ENCODE measurements around the gene CKMT1B.
"Not testable (repeated sequence)": the region's sequence is repeated elsewhere in the genome, so short reads cannot be mapped to it uniquely, and the experiment has no call there.

The CKMT1B gene

GRCh38 chr15:43593328-43594190 is at the start of gene CKMT1B:
CKMT1B (plus strand) TSS chr15:43594027; CDS start chr15:43594219, 192 bp downstream.
- DNase-seq (ENCODE audit: low spot score): not testable (repeated sequence)

GRCh38 chr15:43544266-43544665 is 49.6 kb upstream of the CKMT1B start:
- DNase-seq (ENCODE audit: low spot score): no peak

- DNase-seq (ENCODE audit: low spot score): no peak
These were observed 48.4 kb upstream of the CKMT1B start for GRCh38 chr15:43545426-43545825.

DNA sequence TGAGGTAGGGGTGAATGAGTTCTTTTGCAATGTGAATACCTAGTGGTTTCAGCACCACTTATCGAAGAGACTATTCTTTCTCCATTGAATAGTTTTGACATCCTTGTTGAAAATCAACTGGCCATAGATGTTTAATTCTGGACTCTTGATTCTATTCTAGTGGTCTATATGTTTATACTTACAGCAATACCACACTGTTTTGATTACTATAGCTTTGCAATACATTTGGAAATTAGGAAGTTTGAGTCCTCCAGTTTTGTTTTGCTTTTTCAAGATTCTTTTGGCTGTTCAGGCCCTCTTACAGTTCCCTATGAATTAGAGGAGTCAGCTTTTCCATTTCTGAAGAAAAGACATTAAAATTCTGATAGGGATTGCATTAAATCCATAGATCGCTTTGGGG is 46.3 kb upstream of the CKMT1B start:
- DNase-seq (ENCODE audit: low spot score): no peak

DNA sequence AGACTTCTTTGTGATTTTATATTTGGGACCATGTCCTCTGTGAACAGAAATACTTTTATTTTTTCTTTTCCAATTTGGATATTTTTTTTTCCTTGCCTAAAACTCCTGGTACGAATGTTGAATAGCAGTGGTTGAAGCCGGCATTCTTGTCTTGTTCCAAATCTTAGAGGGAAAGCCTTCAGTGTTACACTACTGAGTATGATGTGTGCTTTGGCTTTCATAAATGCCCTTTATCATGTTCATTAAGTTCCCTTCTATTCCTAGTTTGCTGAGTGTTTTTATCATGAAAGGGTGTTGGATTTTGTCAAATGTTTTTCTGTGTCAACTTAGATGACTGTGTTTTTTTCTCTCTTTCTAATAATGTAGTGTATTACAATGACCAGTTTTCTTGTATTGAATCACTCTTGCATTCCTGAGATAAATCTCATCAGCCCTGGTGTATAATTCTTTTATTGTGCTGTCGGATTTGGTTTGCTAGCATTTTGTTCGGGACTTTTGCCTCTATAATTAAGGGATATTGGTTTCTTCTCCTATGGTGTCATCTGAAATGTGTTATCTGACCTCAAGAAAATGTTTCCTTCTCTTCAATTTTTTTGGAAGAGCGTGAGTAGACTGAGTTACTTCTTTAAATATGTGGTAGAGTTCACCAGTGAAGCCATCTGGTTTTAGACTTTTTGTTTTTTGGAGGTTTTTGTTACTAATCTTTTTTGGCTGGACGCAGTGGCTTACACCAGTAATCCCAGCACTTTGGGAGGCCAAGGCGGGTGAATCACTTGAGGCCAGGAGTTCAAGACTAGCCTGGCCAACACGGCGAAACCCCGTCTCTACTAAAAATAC is 43.1 kb upstream of the CKMT1B start:
- DNase-seq (ENCODE audit: low spot score): no peak

DNA sequence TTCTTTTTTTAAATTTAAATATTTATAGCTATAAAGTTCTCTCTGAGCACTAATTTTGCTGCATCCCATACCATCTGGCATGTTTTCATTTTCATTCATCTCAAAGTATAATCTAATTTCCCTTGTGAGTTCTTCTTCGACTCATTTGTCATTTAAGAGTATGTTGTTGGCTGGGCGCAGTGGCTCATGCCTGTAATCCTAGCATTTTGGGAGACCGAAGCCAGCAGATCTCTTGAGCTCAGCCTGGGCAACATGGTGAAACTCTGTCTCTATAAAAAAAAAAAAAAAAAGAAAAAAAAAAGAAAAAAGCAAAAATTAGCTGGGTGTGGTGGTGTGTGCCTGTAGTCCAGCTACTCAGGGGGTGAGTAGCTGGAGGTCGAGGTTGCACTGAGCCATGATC is 41.6 kb upstream of the CKMT1B start:
- DNase-seq (ENCODE audit: low spot score): no peak

- no peak for DNase-seq (ENCODE audit: low spot score)
These were observed 40.8 kb upstream of the CKMT1B start for GRCh38 chr15:43552986-43553385.

DNA sequence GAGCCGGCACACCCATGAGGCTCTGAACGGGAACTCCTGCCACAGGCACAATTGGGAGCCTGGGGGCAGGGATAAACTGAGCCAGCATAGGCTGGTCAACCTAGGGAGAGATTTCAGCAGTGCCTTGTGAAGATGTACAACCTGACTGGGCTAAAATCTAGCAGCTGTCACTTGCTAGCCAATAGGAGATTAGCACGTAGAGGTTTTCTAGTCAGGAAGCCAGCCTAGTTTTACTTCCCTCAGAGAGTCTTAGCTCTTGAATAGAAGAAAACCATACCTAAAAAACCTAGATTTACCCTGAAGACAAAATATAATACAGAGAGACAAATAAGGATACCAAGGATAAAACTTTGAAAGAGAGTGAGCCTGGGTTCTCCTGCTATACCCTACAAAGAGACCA is 31.1 kb upstream of the CKMT1B start:
- not testable (repeated sequence) for DNase-seq (ENCODE audit: low spot score)

GRCh38 chr15:43563793-43564192 is 30.0 kb upstream of the CKMT1B start:
- DNase-seq (ENCODE audit: low spot score): not testable (repeated sequence)

DNA sequence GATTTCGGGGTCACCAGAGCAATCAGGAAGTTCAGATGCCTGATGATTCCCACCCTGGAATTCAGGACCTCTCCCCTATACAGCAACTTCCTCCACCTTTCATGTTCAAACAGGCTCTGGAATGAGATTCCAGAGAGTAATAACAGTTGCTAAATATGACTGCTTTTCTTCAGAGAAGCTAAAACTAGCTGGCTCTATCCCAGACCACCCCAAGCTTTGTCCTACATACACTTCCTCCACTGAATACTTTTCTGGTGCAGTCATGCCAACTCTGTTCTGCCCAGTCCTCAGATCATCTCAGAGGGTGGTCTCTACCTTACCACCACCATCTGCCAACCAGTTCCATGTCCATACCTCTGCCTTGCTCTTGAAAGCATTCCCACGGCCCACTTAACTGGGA is 27.2 kb upstream of the CKMT1B start:
- DNase-seq (ENCODE audit: low spot score): not testable (repeated sequence)

GRCh38 chr15:43574607-43575006 is 19.2 kb upstream of the CKMT1B start:
- not testable (repeated sequence) for DNase-seq (ENCODE audit: low spot score)

DNA sequence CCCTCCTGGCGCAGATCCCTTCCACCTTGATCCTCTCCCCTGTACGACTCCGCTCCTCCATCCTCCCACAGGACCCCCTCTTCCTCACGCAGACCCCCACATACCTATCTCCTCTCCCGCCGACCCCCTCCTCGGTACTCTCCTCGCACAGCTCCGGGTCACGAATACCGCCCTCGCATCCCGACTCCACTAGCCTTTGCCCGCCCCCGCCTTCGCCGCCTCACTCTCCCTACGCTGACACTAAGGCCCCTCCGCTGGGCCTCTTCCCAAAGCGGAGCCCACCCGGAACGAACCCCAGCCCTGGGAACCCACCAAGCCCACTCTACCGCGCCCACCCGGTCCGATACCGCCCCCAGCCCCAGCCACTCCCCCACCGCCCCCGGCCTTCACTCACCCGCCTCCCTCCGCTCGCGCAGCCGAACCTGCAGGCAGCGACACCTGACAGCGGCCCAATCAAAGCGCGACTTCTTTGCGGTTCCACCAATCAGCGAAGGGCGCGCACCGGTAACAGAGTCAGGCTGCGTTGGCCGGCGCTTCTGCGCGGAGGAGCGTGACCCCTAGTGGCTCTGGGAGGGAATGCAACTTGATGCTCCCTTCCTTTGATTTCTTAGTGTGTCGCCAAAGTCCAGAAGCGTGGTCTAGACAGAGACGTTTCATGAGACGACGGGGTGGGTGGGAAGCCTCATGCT is 3.9 kb upstream of the CKMT1B start, which contains the start of gene PPIP5K1:
PPIP5K1 (minus strand) TSS at position 431 of the 689 bp plus-strand sequence. CDS start 5,704 bp downstream, outside the sequence.
- DNase-seq (ENCODE audit: low spot score): not testable (repeated sequence)

GRCh38 chr15:43592841-43593240 is 986 bp upstream of the CKMT1B start:
- DNase-seq (ENCODE audit: low spot score): not testable (repeated sequence)

DNA sequence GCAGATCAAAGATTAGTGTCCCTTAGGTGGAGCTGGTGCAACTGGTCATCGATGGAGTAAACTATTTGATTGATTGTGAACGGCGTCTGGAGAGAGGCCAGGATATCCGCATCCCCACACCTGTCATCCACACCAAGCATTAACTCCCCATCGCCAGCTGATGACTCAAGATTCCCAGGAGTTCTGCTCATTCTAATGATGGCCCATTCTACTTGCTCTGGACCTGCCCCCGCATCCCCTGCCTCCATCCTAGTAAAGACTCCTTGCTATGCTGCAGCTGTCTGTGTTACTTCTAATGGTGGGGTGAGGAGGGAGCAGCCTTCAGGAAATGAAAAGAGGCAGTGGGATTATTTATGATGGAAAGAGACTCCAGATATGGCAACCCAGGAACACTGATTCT is 5.3 kb downstream of the CKMT1B start:
- not testable (repeated sequence) for DNase-seq (ENCODE audit: low spot score)

DNA sequence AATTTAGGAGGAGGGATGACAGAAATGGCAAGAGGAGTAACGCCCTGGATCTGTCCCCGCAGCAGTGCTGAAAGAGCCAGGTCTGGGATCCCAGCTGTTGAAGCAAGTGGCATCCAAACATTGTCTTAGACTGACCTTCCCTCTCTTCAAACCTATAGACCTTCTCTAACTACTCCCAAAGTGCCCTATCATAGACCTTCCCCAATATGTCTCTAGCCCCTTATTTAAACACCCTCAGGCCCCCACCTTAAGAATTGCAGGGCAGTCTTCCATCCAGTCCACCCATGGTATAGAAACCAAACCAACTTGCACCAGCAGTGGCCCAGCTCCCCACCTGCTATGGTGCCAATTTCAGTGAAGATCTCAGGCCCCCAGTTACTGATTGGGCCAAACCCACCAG is 6.4 kb downstream of the CKMT1B start:
- not testable (repeated sequence) for DNase-seq (ENCODE audit: low spot score)

DNA sequence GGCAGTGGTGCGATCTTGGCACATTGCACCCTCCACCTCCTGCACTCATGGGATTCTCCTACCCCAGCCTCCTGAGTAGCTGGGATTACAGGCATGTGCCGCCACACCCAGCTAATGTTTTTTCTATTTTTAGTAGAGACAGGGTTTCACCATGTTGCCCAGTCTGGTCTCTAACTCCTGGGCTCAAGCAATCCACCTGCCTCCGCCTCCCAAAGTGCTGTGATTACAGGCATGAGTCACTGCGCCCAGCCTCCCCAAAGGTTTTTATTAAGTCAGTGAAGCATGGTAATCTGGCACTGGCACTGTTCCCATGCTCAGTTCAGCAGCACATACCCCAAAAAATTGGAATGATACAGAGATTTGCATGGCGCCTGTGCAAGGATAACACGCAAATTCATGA is 8.4 kb downstream of the CKMT1B start:
- DNase-seq (ENCODE audit: low spot score): not testable (repeated sequence)

GRCh38 chr15:43617750-43618149 is 23.9 kb downstream of the CKMT1B start:
- not testable (repeated sequence) for DNase-seq (ENCODE audit: low spot score)

DNA sequence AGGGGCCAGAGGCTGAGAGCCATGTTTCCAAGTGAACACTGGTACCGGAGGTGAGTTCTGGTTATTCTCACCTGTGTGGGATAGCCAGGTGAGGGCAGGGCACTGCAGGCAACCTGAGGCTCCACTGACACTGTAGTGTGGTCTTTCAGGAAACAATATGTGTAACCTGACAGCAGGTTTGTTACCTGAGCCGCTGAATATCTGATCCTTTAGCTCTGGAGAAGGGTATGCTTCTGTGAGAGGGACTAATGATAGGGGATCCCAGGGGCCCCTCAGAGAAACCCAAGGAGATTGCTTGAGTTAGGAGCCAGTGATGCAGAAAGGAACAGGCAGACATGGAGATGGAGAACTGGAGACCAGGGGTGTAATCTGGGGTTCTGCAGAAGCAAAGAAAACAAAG is 24.9 kb downstream of the CKMT1B start, which contains the start of gene STRC:
STRC (minus strand) TSS at position 101 of the 400 bp plus-strand sequence; CDS start at position 23, 78 bp downstream.
- DNase-seq (ENCODE audit: low spot score): not testable (repeated sequence)

DNA sequence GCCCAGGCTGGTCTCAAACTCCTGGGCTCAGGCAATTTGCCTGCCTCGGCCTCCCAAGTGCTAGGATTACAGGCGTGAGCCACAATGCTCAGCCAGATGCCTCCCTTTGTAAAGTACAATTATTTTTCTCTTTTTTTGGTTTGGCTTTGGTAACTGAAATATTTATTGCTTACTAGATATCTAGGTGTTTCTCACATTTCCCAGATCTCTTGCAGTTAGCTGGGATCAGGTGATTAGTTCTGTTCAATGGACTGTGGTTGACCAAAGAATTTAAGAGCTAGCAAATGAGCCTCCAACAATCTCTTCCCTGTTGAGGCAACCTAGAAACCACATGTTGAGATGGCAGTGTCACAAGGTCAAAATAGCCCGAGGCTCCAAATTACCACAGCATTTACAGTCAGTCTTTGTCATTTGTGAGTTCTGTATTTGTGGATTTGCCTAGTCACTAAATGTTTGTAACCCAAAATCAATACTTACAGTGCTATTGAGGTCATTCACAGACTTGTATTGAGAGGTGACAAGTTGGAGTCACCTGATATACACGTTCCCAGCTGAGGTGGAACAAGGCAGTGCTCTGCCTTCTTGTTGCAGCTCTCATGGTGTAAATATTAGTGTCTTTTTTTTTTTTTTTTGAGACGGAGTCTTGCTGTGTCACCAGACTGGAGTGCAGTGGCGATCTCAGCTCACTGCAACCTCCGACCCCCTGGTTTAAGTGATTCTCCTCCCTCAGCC is 28.4 kb downstream of the CKMT1B start:
- not testable (repeated sequence) for DNase-seq (ENCODE audit: low spot score)

DNA sequence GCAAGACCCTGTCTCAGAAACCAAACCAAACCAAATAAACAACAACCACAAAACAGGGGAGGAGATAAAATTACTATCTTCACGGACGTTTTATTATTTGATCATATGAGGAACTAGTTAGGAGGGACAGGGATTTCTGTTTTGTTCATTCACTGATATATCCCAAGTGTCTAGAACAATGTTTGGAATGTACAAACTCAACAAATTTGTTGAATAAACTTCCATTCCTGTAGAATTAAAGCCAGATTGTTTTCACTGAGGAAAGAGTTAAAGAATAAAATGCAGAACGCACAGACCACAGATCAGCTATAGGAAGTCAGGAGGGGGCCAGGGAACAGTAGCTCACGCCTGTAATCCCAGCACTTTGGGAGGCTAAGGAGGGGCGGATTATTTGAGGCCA is 31.3 kb downstream of the CKMT1B start:
- DNase-seq (ENCODE audit: low spot score): no peak

DNA sequence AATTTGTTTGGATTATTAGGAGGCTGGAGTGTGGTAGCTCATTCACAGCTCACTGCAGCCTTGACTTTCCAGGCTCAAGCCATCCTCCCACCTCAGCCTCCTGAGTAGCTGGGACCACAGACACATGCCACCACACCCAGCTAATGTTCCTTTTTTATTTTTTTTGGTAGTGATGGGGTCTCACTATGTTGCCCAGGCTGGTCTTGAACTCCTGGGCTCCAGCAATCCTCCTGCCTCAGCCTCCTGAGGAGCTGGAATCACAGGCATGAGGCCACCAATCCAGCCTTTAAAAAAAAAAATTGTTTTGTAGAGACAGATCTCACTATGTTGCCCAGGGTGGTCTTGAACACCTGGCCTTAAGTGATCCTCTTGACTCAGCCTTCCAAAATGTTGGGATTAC is 33.1 kb downstream of the CKMT1B start:
- not testable (repeated sequence) for DNase-seq (ENCODE audit: low spot score)
